ENCODE measurements around the gene PDCL3. TPM values are rescaled to one million over a fixed set of nuclear protein-coding genes. Genes with fewer than 3 reads are reported as not detected.

The PDCL3 gene
- total and polyA plus RNA-seq, 2 experiments from 2014 or later = 28.1 to 72.4 TPM

DNA sequence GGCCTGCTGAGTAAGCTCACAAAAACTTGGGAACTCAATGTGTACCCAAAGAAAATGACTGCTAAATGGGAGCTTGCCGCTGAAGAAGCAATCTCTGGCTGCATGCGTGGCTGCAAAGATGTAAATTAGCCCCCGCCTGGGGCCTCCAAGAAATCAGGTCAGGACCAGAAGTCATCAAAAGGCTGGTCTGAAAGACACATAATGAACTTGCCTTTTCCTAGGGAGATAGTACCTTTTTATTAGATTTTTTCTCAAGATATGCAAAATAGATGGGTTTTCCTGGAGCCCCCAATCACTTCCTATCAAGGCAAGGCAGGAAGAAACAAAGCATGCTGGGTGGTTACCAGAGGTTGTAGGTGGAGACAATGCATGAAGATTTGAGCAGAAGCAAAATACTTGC is 38.9 kb downstream of the PDCL3 start (continued):
- TF ChIP-seq ZNF462 (CRISPR knock-in tag; IDR thresholded peaks at IDR 0.05) (no peak), JUNB (IDR thresholded peaks at IDR 0.05; ENCODE audit: unreplicated experiment) (no peak), ZNF331 (CRISPR knock-in tag; IDR thresholded peaks at IDR 0.05; ENCODE audit: low read depth) (no peak)

DNA sequence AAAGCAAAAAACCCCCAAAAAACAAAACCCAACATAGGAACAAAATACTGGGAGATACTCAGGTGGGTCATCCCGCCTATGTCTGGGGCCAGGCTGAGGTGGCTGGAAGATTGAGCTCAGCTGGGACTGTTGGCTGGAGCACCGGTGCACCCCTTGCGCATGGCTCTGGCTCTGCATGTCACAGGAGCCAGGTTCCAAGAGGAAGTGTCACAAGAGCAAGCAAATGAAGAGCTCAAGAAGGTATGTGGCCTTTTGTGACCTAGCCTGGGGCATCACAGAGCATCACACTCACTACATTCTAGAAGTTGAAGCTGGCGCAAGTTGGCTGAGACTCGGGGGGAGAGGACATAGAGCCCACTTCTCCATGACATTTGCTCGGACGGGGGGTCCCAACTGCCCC is 40.6 kb downstream of the PDCL3 start:
- Mint-ChIP-seq H3K4me3 (no peak overlapping the region), H3K4me1 (peaks cover 15% of the 10 kb centered on the region), H3K9me3 (no peaks in the 10 kb centered on the region), H3K27ac (no peak overlapping the region), H3K36me3 (ENCODE audit: low read depth) (no peaks in the 10 kb centered on the region), H3K27me3 (ENCODE audit: insufficient read depth, low read depth, poor library complexity) (peaks cover 13% of the 10 kb centered on the region)
- no peak overlapping the region for H3K4me3 ChIP-seq
- no peaks in the 10 kb centered on the region for H4K20me1 ChIP-seq (replicated peaks; ENCODE audit: insufficient read depth)
- ATAC-seq (no peak), DNase-seq (ENCODE audit: low spot score) (no peak)
- no peaks in the 10 kb centered on the region; the same call in 1 of the 2 replicates for H3K4me1 ChIP-seq (ENCODE audit: insufficient read depth)
- H2AFZ ChIP-seq = peak overlapping the region; percentile 33
- H3K79me2 ChIP-seq (replicated peaks; ENCODE audit: insufficient read depth) = no peaks in the 10 kb centered on the region
- no peaks in the 10 kb centered on the region for H3K27me3 ChIP-seq (ENCODE audit: insufficient read depth)
- no peaks in the 10 kb centered on the region for H3K9me2 ChIP-seq (ENCODE audit: insufficient read depth)
- H3K36me3 ChIP-seq (ENCODE audit: insufficient read depth) = no peaks in the 10 kb centered on the region
- peak overlapping the region; percentile 6; the same call in 1 of the 2 replicates for H3K4me2 ChIP-seq
- no peaks in the 10 kb centered on the region for H3F3A ChIP-seq (replicated peaks; ENCODE audit: low read depth)
- H3K27ac ChIP-seq (ENCODE audit: low read depth) = no peak overlapping the region
- TF ChIP-seq CREB1 (CRISPR knock-in tag; IDR thresholded peaks at IDR 0.05; ENCODE audit: low read depth) (no peak), ZNF462 (CRISPR knock-in tag; IDR thresholded peaks at IDR 0.05) (no peak), CTCF (conservative IDR thresholded peaks at IDR 0.05; ENCODE audit: low read depth in 2 of 2) (no peak), NANOG (IDR thresholded peaks at IDR 0.05; ENCODE audit: borderline replicate concordance) (no peak), EZH2phosphoT487 (IDR thresholded peaks at IDR 0.05; ENCODE audit: unreplicated experiment) (no peak), STAT1 (IDR thresholded peaks at IDR 0.05; ENCODE audit: unreplicated experiment) (no peak), EZH2 (IDR thresholded peaks at IDR 0.05; ENCODE audit: low read depth, unreplicated experiment) (no peak)
